D721Med (cell line): ENCODE results near the gene GTF2H2.
"Not testable (repeated sequence)": the region's sequence is repeated elsewhere in the genome, so short reads cannot be mapped to it uniquely, and the experiment has no call there.

ENCODE experiments used
- DNase-seq: peaks from one replicate; pipeline ENCODE4 v3.0.0; 2011; ENCODE audit warnings: low spot score; ENCODE audit not compliant: insufficient read length
- FAIRE-seq: peaks from 2 replicates; lab custom pipeline; 2011; peaks lifted over from hg19 to GRCh38; lab: Jason Lieb, UNC
- CTCF ChIP-seq: IDR thresholded peaks from 2 replicates; pipeline ENCODE4 v1.5.1; 2012; ENCODE audit warnings: mild to moderate bottlenecking, control low read depth; ENCODE audit not compliant: insufficient read depth; ENCODE audit errors: missing control alignments

The GTF2H2 gene

GRCh38 chr5:71018376-71019005 is 49.0 kb downstream of the GTF2H2 start:
- not testable (repeated sequence) for FAIRE-seq, DNase-seq

DNA sequence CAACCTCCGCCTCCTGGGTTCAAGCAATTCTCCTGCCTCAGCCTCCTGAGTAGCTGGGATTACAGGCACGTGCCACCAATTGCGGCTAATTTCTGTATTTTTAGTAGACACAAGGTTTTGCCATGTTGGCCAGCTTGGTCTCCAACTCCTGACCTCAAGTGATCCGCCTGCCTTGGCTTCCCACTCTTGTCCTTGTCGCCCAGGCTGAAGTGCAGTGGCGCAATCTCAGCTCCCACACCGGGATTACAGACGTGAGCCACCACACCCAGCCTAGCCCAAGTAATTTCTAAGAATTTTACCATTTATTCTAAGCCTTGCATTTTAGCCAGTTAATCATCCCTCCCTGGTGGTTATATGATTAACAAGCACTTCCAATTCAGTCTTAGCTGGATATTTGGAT is 53.3 kb downstream of the GTF2H2 start:
- FAIRE-seq = no peak
- peak; percentile 23 for DNase-seq
- TF ChIP-seq CTCF = no peak

GRCh38 chr5:71013575-71013974 is 53.9 kb downstream of the GTF2H2 start:
- no peak for FAIRE-seq
- DNase-seq = no peak
- no peak for TF ChIP-seq CTCF

DNA sequence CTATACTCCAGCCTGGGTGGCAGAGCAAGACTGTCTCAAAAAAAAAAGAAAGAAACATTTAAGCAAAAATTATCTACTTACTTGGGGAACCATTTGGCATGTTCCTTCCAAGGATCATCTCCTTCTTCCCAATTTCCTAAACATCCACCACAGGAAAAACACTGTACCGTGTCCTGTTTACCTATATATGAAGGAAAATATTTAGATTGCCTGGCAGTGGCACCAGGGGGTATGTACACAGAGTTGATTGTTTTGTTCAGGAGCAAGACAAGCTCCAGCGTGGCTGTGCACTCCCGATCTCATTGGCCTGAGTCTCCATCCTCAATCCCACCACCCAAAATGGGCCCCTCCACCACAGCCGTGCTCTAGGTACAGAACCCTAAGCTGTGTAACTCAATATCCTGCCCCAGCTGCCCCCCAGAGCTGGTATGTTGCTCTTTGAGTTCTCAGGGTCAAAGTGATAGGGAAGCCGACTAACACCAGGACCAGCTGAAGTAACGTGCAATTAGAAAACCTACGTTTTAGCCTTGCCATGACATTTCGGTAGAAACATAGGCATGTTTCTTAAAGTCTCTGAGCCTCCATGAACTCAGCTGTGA is 56.2 kb downstream of the GTF2H2 start:
- DNase-seq = no peak
- TF ChIP-seq CTCF = no peak
- no peak for FAIRE-seq

- not testable (repeated sequence) for FAIRE-seq, DNase-seq
These were observed 60.5 kb downstream of the GTF2H2 start for GRCh38 chr5:71006983-71007382.
